ENCODE results near the gene ENOSF1.

- TF ChIP-seq CTCF (IDR thresholded peaks at IDR 0.05) (no peak), POLR2A (IDR thresholded peaks at IDR 0.05) (no peak), POLR2AphosphoS5 (IDR thresholded peaks at IDR 0.05; ENCODE audit: insufficient read depth in 1 of 2, low read depth in 1 of 2) (no peak)
These were observed 85.2 kb downstream of the ENOSF1 start for GRCh38 chr18:627231-627630.
